Neural progenitor cell (in vitro differentiated cells): ENCODE measurements around the gene B3GALT5.

Experiments used
- CTCF ChIP-seq: fragments of 200-600 bp; sonication (generic); IDR thresholded peaks from 2 replicates; pipeline ENCODE4 v1.5.1; 2017; ENCODE audit warnings: antibody characterized with exemption, mild to moderate bottlenecking
- EZH2phosphoT487 ChIP-seq: fragments of 200-600 bp; sonication (generic); IDR thresholded peaks from 2 replicates; pipeline ENCODE4 v1.6.1; 2017; ENCODE audit warnings: antibody characterized with exemption

- TF ChIP-seq EZH2phosphoT487 (no peak), CTCF (no peak)
Observed at GRCh38 chr21:39670701-39671100, 58.0 kb downstream of the B3GALT5 start.
